ENCODE data around the gene TXLNG.
A peak's percentile ranks its signal among the peaks of the same experiment; 100 is the strongest.

The TXLNG gene

DNA sequence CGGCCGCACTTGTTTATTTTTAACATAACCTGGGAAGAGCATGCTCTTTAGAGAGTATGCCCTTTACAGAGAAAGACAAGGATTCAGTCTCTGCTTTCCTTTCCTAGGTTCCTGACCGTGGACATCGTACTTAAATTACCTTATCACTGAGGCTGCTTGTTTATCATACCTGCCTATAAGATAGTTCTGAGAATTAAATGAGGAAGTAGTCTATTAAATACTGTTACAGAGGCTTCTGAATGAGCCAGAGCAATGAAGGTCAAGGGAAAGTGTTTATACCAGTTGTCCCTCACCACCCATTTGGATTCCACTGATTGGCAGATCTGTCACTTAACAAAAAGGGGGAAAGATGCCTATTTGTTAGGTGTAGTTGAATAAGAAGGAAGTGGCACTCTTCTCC is 10.0 kb downstream of the TXLNG start:
- no peaks in the 10 kb centered on the region for H3K27me3 ChIP-seq (ENCODE audit: control insufficient read depth, insufficient read depth, low read length)
- no peaks in the 10 kb centered on the region for H3K4me1 ChIP-seq (ENCODE audit: control insufficient read depth, insufficient read depth, low read length)
- H3K4me3 ChIP-seq (ENCODE audit: low read length): no peak overlapping the region
- peaks cover 6% of the 10 kb centered on the region for H3K36me3 ChIP-seq (ENCODE audit: control insufficient read depth, insufficient read depth, low read length)
- no peak overlapping the region for H3K27ac ChIP-seq (ENCODE audit: low read depth, low read length)
- no peak overlapping the region for H3K9ac ChIP-seq (ENCODE audit: low read length)

DNA sequence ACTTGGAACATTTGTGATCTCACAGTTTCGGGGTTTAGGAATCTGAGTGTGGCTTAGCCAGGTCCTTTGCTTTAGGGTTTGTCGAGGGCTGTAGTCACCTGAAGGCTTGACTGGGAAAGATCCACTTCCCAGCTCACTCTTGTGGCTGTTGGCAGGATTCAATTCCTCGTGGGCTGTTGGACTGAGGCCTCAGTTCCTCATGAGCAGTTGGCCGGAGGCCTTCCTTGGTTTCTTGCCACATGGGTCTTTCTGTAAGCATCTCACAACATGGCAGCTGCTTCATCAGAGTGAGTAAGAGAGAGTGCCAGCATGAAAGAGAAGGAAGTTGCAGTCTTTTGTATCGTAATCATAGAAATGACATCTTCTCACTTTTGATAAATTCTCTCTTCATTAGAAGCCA is 11.1 kb downstream of the TXLNG start:
- H3K27ac ChIP-seq (ENCODE audit: low read depth, low read length): no peak overlapping the region
- peaks cover 6% of the 10 kb centered on the region for H3K36me3 ChIP-seq (ENCODE audit: control insufficient read depth, insufficient read depth, low read length)
- no peak overlapping the region for H3K9ac ChIP-seq (ENCODE audit: low read length)
- H3K27me3 ChIP-seq (ENCODE audit: control insufficient read depth, insufficient read depth, low read length): no peaks in the 10 kb centered on the region
- H3K4me3 ChIP-seq (ENCODE audit: low read length): no peak overlapping the region
- H3K4me1 ChIP-seq (ENCODE audit: control insufficient read depth, insufficient read depth, low read length): no peaks in the 10 kb centered on the region

DNA sequence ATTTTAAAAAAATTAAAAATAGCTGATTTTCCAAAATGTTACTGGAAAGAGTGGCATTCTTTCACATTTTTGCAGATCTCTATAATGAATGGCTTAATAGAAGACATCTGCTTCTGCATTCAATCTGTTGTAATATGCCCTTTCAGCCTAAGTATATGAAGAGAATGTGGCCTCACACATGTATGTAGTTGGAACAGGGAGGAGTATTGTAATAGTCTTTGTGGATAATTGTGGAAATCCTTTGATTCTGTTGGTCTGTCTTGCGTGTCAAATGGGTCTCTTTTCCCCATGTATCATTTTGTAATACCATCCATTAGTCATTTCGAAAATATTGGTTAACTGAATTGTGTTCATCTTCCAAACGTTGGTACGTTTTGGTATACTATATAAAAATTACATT is 11.6 kb downstream of the TXLNG start:
- no peak overlapping the region for H3K27ac ChIP-seq (ENCODE audit: low read depth, low read length)
- no peaks in the 10 kb centered on the region for H3K4me1 ChIP-seq (ENCODE audit: control insufficient read depth, insufficient read depth, low read length)
- H3K27me3 ChIP-seq (ENCODE audit: control insufficient read depth, insufficient read depth, low read length): no peaks in the 10 kb centered on the region
- peaks cover 6% of the 10 kb centered on the region for H3K36me3 ChIP-seq (ENCODE audit: control insufficient read depth, insufficient read depth, low read length)
- no peak overlapping the region for H3K9ac ChIP-seq (ENCODE audit: low read length)
- H3K4me3 ChIP-seq (ENCODE audit: low read length): no peak overlapping the region

DNA sequence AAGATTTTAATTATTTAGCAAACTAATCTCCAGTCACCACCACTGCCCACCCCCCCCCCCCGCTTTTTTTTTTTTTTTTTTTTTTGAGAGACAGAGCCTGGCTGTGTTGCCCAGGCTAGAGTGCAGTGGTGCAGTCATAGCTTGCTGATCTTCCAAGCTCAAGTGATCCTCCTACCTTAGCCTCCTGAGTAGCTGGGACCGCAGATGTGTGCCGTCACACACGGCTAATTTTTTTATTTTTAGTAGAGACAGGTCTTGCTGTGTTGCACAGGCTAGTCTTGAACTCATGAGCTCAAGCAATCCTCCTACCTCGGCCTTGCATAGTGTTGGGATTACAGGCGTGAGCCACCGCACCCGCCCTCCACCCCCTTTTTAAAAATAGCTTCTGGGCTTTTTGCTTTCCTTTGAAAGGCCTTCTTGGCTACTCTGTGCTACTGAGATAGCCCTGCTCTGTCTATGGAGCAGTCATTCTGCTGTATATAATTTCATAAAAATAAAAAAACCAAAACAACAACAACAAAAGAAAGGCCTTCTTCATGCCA is 18.7 kb downstream of the TXLNG start:
- H3K4me3 ChIP-seq (ENCODE audit: low read length): no peak overlapping the region
- no peak overlapping the region for H3K9ac ChIP-seq (ENCODE audit: low read length)
- no peaks in the 10 kb centered on the region for H3K4me1 ChIP-seq (ENCODE audit: control insufficient read depth, insufficient read depth, low read length)
- H3K27me3 ChIP-seq (ENCODE audit: control insufficient read depth, insufficient read depth, low read length): no peaks in the 10 kb centered on the region
- no peak overlapping the region for H3K27ac ChIP-seq (ENCODE audit: low read depth, low read length)
- H3K36me3 ChIP-seq (ENCODE audit: control insufficient read depth, insufficient read depth, low read length): no peaks in the 10 kb centered on the region

DNA sequence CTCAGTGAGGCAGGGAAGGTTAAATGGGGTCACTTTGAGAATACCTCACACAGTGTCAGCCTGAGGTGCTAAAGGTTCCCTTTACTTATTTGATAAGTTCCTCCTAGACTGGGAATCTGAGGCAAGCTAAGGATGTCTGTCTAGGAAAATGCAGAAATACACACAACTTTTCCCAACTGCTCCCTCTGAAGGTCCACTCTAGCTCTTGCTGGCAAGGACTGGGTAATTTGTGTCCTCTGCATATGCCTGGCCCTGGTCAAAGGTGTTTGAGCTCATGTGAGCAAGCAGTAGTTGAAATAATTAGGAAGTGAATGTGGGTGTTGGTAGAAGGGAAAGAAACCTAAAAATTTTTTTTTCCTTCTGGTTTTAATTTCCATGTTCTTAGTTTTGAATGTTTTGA is 21.3 kb downstream of the TXLNG start:
- H3K9ac ChIP-seq (ENCODE audit: low read length): no peak overlapping the region
- H3K36me3 ChIP-seq (ENCODE audit: control insufficient read depth, insufficient read depth, low read length): no peaks in the 10 kb centered on the region
- no peaks in the 10 kb centered on the region for H3K27me3 ChIP-seq (ENCODE audit: control insufficient read depth, insufficient read depth, low read length)
- H3K4me3 ChIP-seq (ENCODE audit: low read length): no peak overlapping the region
- no peak overlapping the region for H3K27ac ChIP-seq (ENCODE audit: low read depth, low read length)
- H3K4me1 ChIP-seq (ENCODE audit: control insufficient read depth, insufficient read depth, low read length): no peaks in the 10 kb centered on the region

DNA sequence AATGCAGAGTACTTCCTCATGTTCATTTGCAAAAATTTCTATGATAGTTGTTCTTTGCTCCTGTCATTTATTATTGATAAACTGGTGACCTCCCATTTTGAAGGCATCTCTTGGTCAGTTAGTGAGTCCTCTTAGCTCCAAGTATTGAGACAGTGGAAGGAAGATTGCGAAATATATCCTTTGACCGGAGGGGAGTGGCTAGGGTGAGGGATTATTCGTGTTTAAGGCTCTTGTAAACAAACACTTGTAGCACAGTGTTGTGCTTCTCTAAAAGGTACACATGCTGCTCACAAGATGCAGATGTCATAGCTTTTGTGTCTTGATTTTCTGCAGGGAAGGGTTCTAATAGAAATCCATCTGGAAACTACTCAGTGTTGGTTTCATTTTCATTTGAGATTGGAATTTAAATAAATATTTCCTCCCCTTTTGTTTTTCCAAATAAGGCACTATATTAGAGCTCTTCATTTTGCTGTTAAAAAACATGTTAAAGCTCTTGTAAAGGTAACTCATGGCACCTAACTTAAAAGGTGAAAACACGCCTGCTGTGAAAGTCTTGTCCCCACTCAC is 21.8 kb downstream of the TXLNG start:
- no peaks in the 10 kb centered on the region for H3K4me1 ChIP-seq (ENCODE audit: control insufficient read depth, insufficient read depth, low read length)
- no peak overlapping the region for H3K9ac ChIP-seq (ENCODE audit: low read length)
- no peaks in the 10 kb centered on the region for H3K36me3 ChIP-seq (ENCODE audit: control insufficient read depth, insufficient read depth, low read length)
- no peaks in the 10 kb centered on the region for H3K27me3 ChIP-seq (ENCODE audit: control insufficient read depth, insufficient read depth, low read length)
- peak overlapping the region; percentile 47 for H3K4me3 ChIP-seq (ENCODE audit: low read length)
- H3K27ac ChIP-seq (ENCODE audit: low read depth, low read length): no peak overlapping the region

DNA sequence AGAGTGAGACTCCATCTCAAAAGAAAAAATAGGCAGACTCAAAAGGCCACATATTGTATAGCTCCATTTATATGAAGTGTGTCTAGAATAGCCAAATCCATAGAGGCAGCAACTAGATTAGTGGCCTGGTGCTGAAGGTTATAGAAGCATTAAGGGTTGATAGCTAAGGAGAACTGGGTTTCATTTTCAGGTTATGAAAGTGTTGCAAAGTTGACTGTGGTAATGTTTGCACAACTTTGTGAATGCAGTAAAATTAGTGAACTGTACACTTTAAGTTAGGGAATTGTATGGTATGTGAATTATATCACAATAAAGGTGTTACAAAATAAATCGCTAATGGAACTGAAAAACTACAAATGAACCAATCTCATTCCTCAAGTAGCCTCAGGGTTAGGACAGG is 28.3 kb downstream of the TXLNG start:
- Histone ChIP-seq H3K4me3 (ENCODE audit: low read length) (no peak overlapping the region), H3K9ac (ENCODE audit: low read length) (no peak overlapping the region), H3K4me1 (ENCODE audit: control insufficient read depth, insufficient read depth, low read length) (no peaks in the 10 kb centered on the region), H3K36me3 (ENCODE audit: control insufficient read depth, insufficient read depth, low read length) (peaks cover 4% of the 10 kb centered on the region), H3K27ac (ENCODE audit: low read depth, low read length) (no peak overlapping the region), H3K27me3 (ENCODE audit: control insufficient read depth, insufficient read depth, low read length) (no peaks in the 10 kb centered on the region)

DNA sequence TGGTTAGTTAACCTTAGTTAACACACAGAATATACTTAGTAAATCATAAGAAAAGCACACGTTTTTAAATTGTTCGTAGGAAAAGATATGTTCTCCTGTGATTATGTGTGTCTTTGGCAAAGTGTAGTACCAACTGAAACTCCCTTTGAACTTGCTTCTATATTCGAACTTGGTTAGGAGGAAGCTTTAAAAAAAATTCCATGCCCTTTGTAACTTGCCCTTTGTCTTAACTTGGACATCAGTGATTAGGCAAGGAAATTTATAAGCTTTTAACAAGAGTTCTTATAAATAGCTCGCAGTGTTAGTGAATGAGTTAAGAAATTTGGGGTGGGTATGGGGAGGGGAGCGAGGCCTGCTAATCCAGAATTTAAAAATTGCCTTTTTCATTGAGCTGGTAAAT is 33.4 kb downstream of the TXLNG start:
- no peak overlapping the region for H3K27ac ChIP-seq (ENCODE audit: low read depth, low read length)
- H3K36me3 ChIP-seq (ENCODE audit: control insufficient read depth, insufficient read depth, low read length): peaks cover 4% of the 10 kb centered on the region
- H3K4me1 ChIP-seq (ENCODE audit: control insufficient read depth, insufficient read depth, low read length): no peaks in the 10 kb centered on the region
- no peak overlapping the region for H3K9ac ChIP-seq (ENCODE audit: low read length)
- no peaks in the 10 kb centered on the region for H3K27me3 ChIP-seq (ENCODE audit: control insufficient read depth, insufficient read depth, low read length)
- H3K4me3 ChIP-seq (ENCODE audit: low read length): no peak overlapping the region

DNA sequence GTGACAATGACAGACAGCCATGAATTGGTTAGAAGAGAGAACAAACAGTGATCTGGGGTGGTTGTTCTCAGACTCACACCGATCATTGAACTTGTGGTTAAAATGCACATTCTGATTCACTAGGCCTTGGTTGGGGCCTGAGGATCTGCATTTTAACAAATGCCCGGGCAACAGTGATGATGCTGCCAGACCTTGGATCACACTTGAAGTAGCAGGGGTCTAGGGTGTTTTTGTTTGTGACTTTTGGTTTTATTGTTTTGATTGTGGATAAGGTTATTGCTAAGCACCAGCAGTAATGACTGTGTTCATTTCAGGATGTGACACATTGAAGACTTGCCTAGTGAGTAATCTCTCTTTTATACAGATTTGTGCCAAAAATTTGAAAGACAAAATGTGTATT is 36.5 kb downstream of the TXLNG start:
- H3K9ac ChIP-seq (ENCODE audit: low read length): no peak overlapping the region
- no peaks in the 10 kb centered on the region for H3K27me3 ChIP-seq (ENCODE audit: control insufficient read depth, insufficient read depth, low read length)
- H3K27ac ChIP-seq (ENCODE audit: low read depth, low read length): no peak overlapping the region
- no peak overlapping the region for H3K4me3 ChIP-seq (ENCODE audit: low read length)
- peaks cover 4% of the 10 kb centered on the region for H3K36me3 ChIP-seq (ENCODE audit: control insufficient read depth, insufficient read depth, low read length)
- no peaks in the 10 kb centered on the region for H3K4me1 ChIP-seq (ENCODE audit: control insufficient read depth, insufficient read depth, low read length)

DNA sequence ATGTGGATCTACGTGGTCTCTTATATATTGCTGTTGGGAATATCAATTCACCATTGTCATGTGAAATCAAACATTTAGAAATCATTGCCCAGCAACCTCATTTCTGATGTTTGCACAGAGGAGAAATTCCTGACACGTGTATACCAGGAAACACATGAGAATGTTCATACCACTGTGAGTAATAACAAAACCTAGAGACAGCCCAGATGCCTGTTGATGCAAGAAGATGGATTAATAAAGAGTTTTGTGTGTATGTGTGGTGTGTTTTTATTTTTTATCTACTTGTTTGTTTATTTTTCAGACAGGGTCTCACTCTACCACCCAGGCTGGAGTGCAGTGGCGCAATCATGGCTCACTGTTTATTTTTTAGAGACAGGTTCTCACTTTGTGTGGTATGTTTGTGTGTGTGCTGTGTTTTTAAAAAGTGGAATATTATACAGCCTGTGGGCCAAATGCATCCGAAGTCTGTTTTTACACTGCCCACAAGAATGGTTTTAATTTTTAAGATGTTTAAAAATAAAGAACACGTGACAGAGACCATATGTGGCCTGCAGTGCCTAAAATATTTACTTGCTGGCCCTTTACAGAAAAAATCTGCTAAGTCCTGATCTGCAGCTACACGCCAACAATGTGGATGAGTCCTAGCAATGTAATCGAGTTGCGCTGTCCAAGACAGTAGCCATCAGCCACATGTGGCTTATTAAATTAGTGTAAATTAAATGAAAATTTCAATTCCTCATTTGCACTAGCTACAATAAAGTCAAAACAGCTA is 39.2 kb downstream of the TXLNG start:
- H3K4me1 ChIP-seq (ENCODE audit: control insufficient read depth, insufficient read depth, low read length): no peaks in the 10 kb centered on the region
- no peaks in the 10 kb centered on the region for H3K36me3 ChIP-seq (ENCODE audit: control insufficient read depth, insufficient read depth, low read length)
- no peak overlapping the region for H3K27ac ChIP-seq (ENCODE audit: low read depth, low read length)
- H3K27me3 ChIP-seq (ENCODE audit: control insufficient read depth, insufficient read depth, low read length): no peaks in the 10 kb centered on the region
- H3K9ac ChIP-seq (ENCODE audit: low read length): no peak overlapping the region
- no peak overlapping the region for H3K4me3 ChIP-seq (ENCODE audit: low read length)

DNA sequence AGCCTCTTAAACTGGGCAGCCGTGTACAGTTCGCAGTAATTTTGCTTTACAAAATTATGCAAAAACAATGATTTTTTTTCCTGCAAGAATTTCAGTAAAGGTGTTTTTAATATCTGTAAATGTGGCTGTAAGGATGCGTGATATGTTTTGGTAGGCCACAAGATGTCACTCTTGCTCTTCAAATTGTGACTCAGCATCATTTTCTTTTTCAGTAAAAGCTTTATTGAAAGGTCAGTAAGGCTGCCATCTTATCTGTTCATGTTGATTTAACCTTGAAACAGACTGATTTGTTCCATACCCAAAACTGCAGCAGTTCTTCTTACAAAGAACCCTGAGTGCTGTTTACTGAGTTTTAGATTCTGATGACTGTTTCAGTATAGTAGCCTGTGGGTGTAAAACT is 39.9 kb downstream of the TXLNG start:
- no peak overlapping the region for H3K4me3 ChIP-seq (ENCODE audit: low read length)
- H3K4me1 ChIP-seq (ENCODE audit: control insufficient read depth, insufficient read depth, low read length): no peaks in the 10 kb centered on the region
- H3K27me3 ChIP-seq (ENCODE audit: control insufficient read depth, insufficient read depth, low read length): no peaks in the 10 kb centered on the region
- H3K9ac ChIP-seq (ENCODE audit: low read length): no peak overlapping the region
- no peaks in the 10 kb centered on the region for H3K36me3 ChIP-seq (ENCODE audit: control insufficient read depth, insufficient read depth, low read length)
- no peak overlapping the region for H3K27ac ChIP-seq (ENCODE audit: low read depth, low read length)

DNA sequence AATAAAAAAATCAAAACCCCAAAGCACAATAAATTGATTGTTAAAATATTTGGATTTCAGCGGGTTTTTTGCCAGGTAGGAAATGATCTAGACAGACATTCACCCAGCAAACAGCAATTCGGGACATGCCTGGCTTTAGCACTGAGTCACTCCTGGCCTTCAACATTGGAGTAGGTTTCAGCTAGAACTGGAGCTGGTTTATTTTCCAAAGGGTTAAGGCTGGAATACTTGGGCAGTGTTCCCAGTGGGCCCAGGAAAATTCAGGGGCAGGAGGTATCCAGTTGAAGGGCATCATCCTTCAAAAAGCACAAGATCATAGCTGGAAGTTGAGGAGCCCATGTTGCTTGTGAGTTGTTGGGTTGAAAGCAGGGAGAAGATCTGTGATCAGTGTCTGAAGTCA is 41.0 kb downstream of the TXLNG start:
- peaks cover 1% of the 10 kb centered on the region for H3K36me3 ChIP-seq (ENCODE audit: control insufficient read depth, insufficient read depth, low read length)
- no peak overlapping the region for H3K27ac ChIP-seq (ENCODE audit: low read depth, low read length)
- H3K9ac ChIP-seq (ENCODE audit: low read length): no peak overlapping the region

More for the DNA sequence above, 41.0 kb downstream of the TXLNG start:
- Histone ChIP-seq H3K4me3 (ENCODE audit: low read length) (no peak overlapping the region), H3K4me1 (ENCODE audit: control insufficient read depth, insufficient read depth, low read length) (no peaks in the 10 kb centered on the region), H3K27me3 (ENCODE audit: control insufficient read depth, insufficient read depth, low read length) (no peaks in the 10 kb centered on the region)
